HepG2 (cell line): ENCODE measurements around the gene PRKN. TPM values are rescaled to one million over a fixed set of nuclear protein-coding genes. Genes with fewer than 3 reads are reported as not detected.
A peak's percentile ranks its signal among the peaks of the same experiment; 100 is the strongest.

Source experiments
- ATAC-seq: fragments of 200-7000 bp; cut with Tn5 transposase; 3 replicates; pipeline ENCODE4 v1.9.1; 2020; ENCODE audit warnings: mild to moderate bottlenecking, moderate library complexity
- BruUV-seq: library from RNA; stranded (reverse); fragments of 400-500 nt; replicated peaks from 2 replicates; lab custom pipeline; 2021; lab: Mats Ljungman, UMichigan
- CTCF ChIA-PET: fragments of 300-600 bp; formaldehyde crosslinking; extraction: SDS; loops from one replicate; lab custom pipeline; 2021; ENCODE audit warnings: low total read pairs, inconsistent platforms, low intra/inter-chr PET ratio; lab: Yijun Ruan, JAX
- POLR2A ChIA-PET: fragments of 350-600 bp; sonication (Branson Sonifier 250); formaldehyde crosslinking; loops from one replicate; lab custom pipeline; 2020; ENCODE audit warnings: antibody characterized with exemption, inconsistent platforms; lab: Yijun Ruan, JAX
- DNase-seq: peaks from one replicate; pipeline ENCODE4 v3.0.0-alpha.2; 2015; ENCODE audit warnings: low spot score
- FAIRE-seq: peaks from 3 replicates; lab custom pipeline; 2011; peaks lifted over from hg19 to GRCh38; lab: Jason Lieb, UNC
- H2AFZ ChIP-seq: one replicate; pipeline ENCODE4 v1.6.1; 2011; ENCODE audit warnings: low read length, inconsistent platforms
- H3K27ac ChIP-seq: fragments of 300-600 bp; 3 replicates; pipeline ENCODE4 v1.8.0; 2011; ENCODE audit warnings: mixed run types, mild to moderate bottlenecking, mixed read lengths, low read length, inconsistent platforms; ENCODE audit not compliant: insufficient read depth; ENCODE audit errors: extremely low read length
- H3K27me3 ChIP-seq, 2 experiments: fragments of 200-600 bp in 1 of 2; 2 replicates in 1 of 2; 3 replicates in 1 of 2; pipeline versions ENCODE4 v1.6.0 to v1.8.0; 2011; ENCODE audit warnings: low read length in 2 of 2, mild to moderate bottlenecking in 2 of 2, moderate library complexity in 2 of 2, inconsistent platforms in 1 of 2; ENCODE audit not compliant: insufficient read depth in 2 of 2, control insufficient read depth in 1 of 2
- H3K36me3 ChIP-seq, 2 experiments: fragments of 200-600 bp in 1 of 2; replicated peaks in 1 of 2; 2 replicates in 1 of 2; 3 replicates in 1 of 2; pipeline versions ENCODE4 v1.5.1 to v1.8.0; 2011; ENCODE audit warnings: low read length in 2 of 2, inconsistent platforms in 1 of 2; ENCODE audit not compliant: insufficient read depth in 2 of 2, control insufficient read depth in 1 of 2
- H3K4me1 ChIP-seq: 2 replicates; pipeline ENCODE4 v1.5.1; 2012; ENCODE audit warnings: low read length, inconsistent platforms; ENCODE audit not compliant: insufficient read depth
- H3K4me2 ChIP-seq: 2 replicates; pipeline ENCODE4 v1.6.0; 2011; ENCODE audit warnings: low read depth, low read length, inconsistent platforms
- H3K4me3 ChIP-seq, 3 experiments: fragments of 200-600 bp in 1 of 3; sonication (generic), shearing (Covaris generic) in 1 of 3; replicated peaks in 1 of 3; 2 replicates each; pipeline ENCODE4 v1.5.1; 2011 to 2016; ENCODE audit warnings: low read length in 3 of 3, inconsistent platforms in 2 of 3, low read depth in 2 of 3, mild to moderate bottlenecking in 2 of 3, control low read depth in 1 of 3, mixed read lengths in 1 of 3; ENCODE audit not compliant: insufficient read depth in 1 of 3
- H3K79me2 ChIP-seq: one replicate; pipeline ENCODE4 v1.6.1; 2011; ENCODE audit warnings: low read length, inconsistent platforms; ENCODE audit not compliant: insufficient read depth
- H3K9ac ChIP-seq: 2 replicates; pipeline ENCODE4 v1.6.0; 2011; ENCODE audit warnings: mild to moderate bottlenecking, low read depth, low read length, inconsistent platforms; ENCODE audit not compliant: insufficient read depth
- H3K9me3 ChIP-seq: 2 replicates; pipeline ENCODE4 v1.5.1; 2012; ENCODE audit warnings: mild to moderate bottlenecking, low read length
- H4K20me1 ChIP-seq: 2 replicates; pipeline ENCODE4 v1.6.0; 2011; ENCODE audit warnings: inconsistent platforms, mild to moderate bottlenecking, low read length, moderate library complexity; ENCODE audit not compliant: insufficient read depth
- HMG20B ChIP-seq: conservative IDR thresholded peaks from 2 replicates; pipeline ENCODE4 v1.6.1; 2016; ENCODE audit warnings: missing genetic modification reagents, missing compliant biosample characterization
- HMGXB4 ChIP-seq, 2 experiments: sonication (generic) in 1 of 2; formaldehyde crosslinking in 1 of 2; IDR thresholded peaks; 2 replicates each; pipeline versions ENCODE4 v1.4.0 to v1.6.1; 2018 to 2020; ENCODE audit warnings: missing genetic modification reagents in 2 of 2, borderline replicate concordance in 1 of 2, low read depth in 1 of 2, mild to moderate bottlenecking in 1 of 2, missing biosample characterization in 1 of 2
- HNF4A ChIP-seq: sonication (generic); formaldehyde crosslinking; IDR thresholded peaks from 2 replicates; pipeline ENCODE4 v1.4.0; 2020; ENCODE audit warnings: missing genetic modification reagents
- HNF4G ChIP-seq, 2 experiments: sonication (generic) in 1 of 2; formaldehyde crosslinking in 1 of 2; IDR thresholded peaks; 2 replicates each; pipeline versions ENCODE4 v1.4.0 to v1.6.1; 2011 to 2020; ENCODE audit warnings: borderline replicate concordance in 2 of 2, low read depth in 2 of 2, mild to moderate bottlenecking in 2 of 2, low read length in 1 of 2, missing genetic modification reagents in 1 of 2, moderate library complexity in 1 of 2
- HNRNPUL1 ChIP-seq: fragments of 200-400 bp; formaldehyde crosslinking; IDR thresholded peaks from 2 replicates; pipeline ENCODE4 v1.6.1; 2017; ENCODE audit warnings: low read depth, mild to moderate bottlenecking, low read length, moderate library complexity
- LCORL ChIP-seq, 2 experiments: fragments of 450-650 bp in 1 of 2; sonication (generic) in 1 of 2; formaldehyde crosslinking in 1 of 2; IDR thresholded peaks; 2 replicates each; pipeline versions ENCODE4 v1.5.0 to v1.6.1; 2017 to 2020; ENCODE audit warnings: antibody characterized with exemption in 1 of 2, missing genetic modification reagents in 1 of 2
- MIER2 ChIP-seq: IDR thresholded peaks from 2 replicates; pipeline ENCODE4 v1.6.1; 2016; ENCODE audit warnings: missing biosample characterization, missing genetic modification reagents
- NFE2L2 ChIP-seq: fragments of 150-350 bp; IDR thresholded peaks from 2 replicates; pipeline ENCODE4 v1.6.1; 2014; ENCODE audit warnings: low read length
- NFYB ChIP-seq: sonication (generic); formaldehyde crosslinking; IDR thresholded peaks from 2 replicates; pipeline ENCODE4 v1.4.0; 2020; ENCODE audit warnings: missing genetic modification reagents
- NPAS2 ChIP-seq: sonication (generic); formaldehyde crosslinking; IDR thresholded peaks from 2 replicates; pipeline ENCODE4 v1.8.0; 2022; ENCODE audit warnings: mild to moderate bottlenecking, missing genetic modification reagents, borderline replicate concordance
- PCBP2 ChIP-seq: fragments of 200-400 bp; formaldehyde crosslinking; optimal IDR thresholded peaks from 2 replicates; pipeline ENCODE3; 2018; ENCODE audit warnings: low read length, low read depth; ENCODE audit not compliant: poor library complexity, severe bottlenecking
- POLR2A ChIP-seq, 2 experiments: IDR thresholded peaks; 2 replicates each; pipeline ENCODE4 v1.6.1; 2011; ENCODE audit warnings: low read depth in 2 of 2, low read length in 2 of 2, mild to moderate bottlenecking in 1 of 2, moderate library complexity in 1 of 2; ENCODE audit not compliant: insufficient read depth in 1 of 2
- THAP11 ChIP-seq: IDR thresholded peaks from 2 replicates; pipeline ENCODE4 v1.6.1; 2016; ENCODE audit warnings: missing biosample characterization, missing genetic modification reagents
- ZBTB2 ChIP-seq: sonication (generic); formaldehyde crosslinking; IDR thresholded peaks from 2 replicates; pipeline ENCODE4 v1.8.0; 2022; ENCODE audit warnings: low read depth, missing genetic modification reagents
- ZNF138 ChIP-seq: sonication (generic); formaldehyde crosslinking; IDR thresholded peaks from 2 replicates; pipeline ENCODE4 v1.5.0; 2020; ENCODE audit warnings: mild to moderate bottlenecking, low read depth, missing genetic modification reagents
- ZNF512B ChIP-seq: sonication (generic); formaldehyde crosslinking; IDR thresholded peaks from 2 replicates; pipeline ENCODE4 v1.5.1; 2020; ENCODE audit warnings: missing genetic modification reagents, mild to moderate bottlenecking, borderline replicate concordance
- ZNF800 ChIP-seq: sonication (generic); formaldehyde crosslinking; IDR thresholded peaks from 2 replicates; pipeline ENCODE4 v1.4.0; 2020; ENCODE audit warnings: missing genetic modification reagents
- WGBS: methylation state at CpG from one replicate; pipeline ENCODE4 v1.1.6; 2017; ENCODE audit warnings: low lambda C conversion rate; 5-methylcytosine and 5-hydroxymethylcytosine counted together
- in situ Hi-C: cut with HindIII; loops from 2 replicates; pipeline ENCODE4 v1.10.0; 2017; ENCODE audit warnings: low pct_unique_long_range_greater_than_20kb; ENCODE audit not compliant: extremely low pct_ligation_motif_present
- intact Hi-C: fragments of 100-400 bp; cut with micrococcal nuclease; formaldehyde crosslinking; loops from one replicate; pipeline ENCODE4 v1.10.0; 2022; ENCODE audit not compliant: unreplicated experiment
- polyA plus RNA-seq, 8 experiments: library from polyadenylated mRNA; depleted of rRNA in 3 of 8; stranded (reverse) in 7 of 8; unstranded in 1 of 8; fragments of >200 nt; fragmentation: Illumina TruSeq in 4 of 8; extraction: Trizol in 4 of 8; gene quantifications; 2 replicates each; pipeline versions ENCODE4 v1.2.1 to v1.2.3, GENCODE V29; 2011 to 2016; ENCODE audit warnings: low read depth in 4 of 8, missing spikeins in 1 of 8, mixed read lengths in 1 of 8; ENCODE audit not compliant: insufficient read depth in 1 of 8
- total RNA-seq, 5 experiments: library from RNA; depleted of rRNA; stranded (reverse); fragments of >200 nt; fragmentation: Illumina TruSeq; extraction: Trizol; gene quantifications; 2 replicates each; pipeline ENCODE4 v1.2.3, GENCODE V29; 2016; ENCODE audit warnings: low read depth in 1 of 5

Gene PRKN
- total and polyA plus RNA-seq, 2 of the 13 experiments (the other 11 are each of a cell fraction or from before 2014, with no cell fraction given): 0.31 to 0.44 TPM

GRCh38 chr6:162726947-162727321, 632 bp downstream of the PRKN start:
- ChIA-PET CTCF (no interaction called here), POLR2A (no interaction called here)
- FAIRE-seq (no peak), ATAC-seq (peak; percentile 38), DNase-seq (no peak)
- WGBS: 1% methylated on average over 7 of the region's 13 CpGs
- Histone ChIP-seq H3K27me3 (no peaks in the 10 kb centered on the region), H3K4me1 (peaks cover 14% of the 10 kb centered on the region), H3K9ac (peak overlapping the region; percentile 78; the same call in 1 of the 2 replicates), H3K9me3 (no peaks in the 10 kb centered on the region), H3K4me3 (peak overlapping the region; percentile 70 to 80 (median 74)), H3K79me2 (no peaks in the 10 kb centered on the region), H3K36me3 (no peaks in the 10 kb centered on the region), H3K27ac (no peak overlapping the region), H4K20me1 (no peaks in the 10 kb centered on the region), H2AFZ (peak overlapping the region; percentile 78), H3K4me2 (peak overlapping the region; percentile 75)
- BruUV-seq: no TSS peak
- intact Hi-C loops (loop anchor here (10.0 kb wide), 3 partner anchors 472 to 982 kb away; partner anchors contain the start of gene QKI), in situ Hi-C loops (loop anchor here (25.0 kb wide), 1 partner anchor 890 kb away; no protein-coding TSS in a partner anchor)
- TF ChIP-seq LCORL (IDR thresholded peaks at IDR 0.05) (no peak), LCORL (CRISPR knock-in tag; IDR thresholded peaks at IDR 0.05) (no peak), HMG20B (CRISPR knock-in tag) (no peak), POLR2A (IDR thresholded peaks at IDR 0.05; ENCODE audit: insufficient read depth in 1 of 2, low read depth in 2 of 2, low read length in 2 of 2) (no peak), ZNF138 (CRISPR knock-in tag) (no peak), NPAS2 (CRISPR knock-in tag) (no peak), NFYB (CRISPR knock-in tag) (no peak), THAP11 (CRISPR knock-in tag) (no peak), ZNF512B (no peak), ZBTB2 (CRISPR knock-in tag) (no peak), MIER2 (CRISPR knock-in tag) (no peak), ZNF800 (CRISPR knock-in tag) (no peak), NFE2L2 (no peak), HNF4A (no peak), HNF4G (IDR thresholded peaks at IDR 0.05; ENCODE audit: borderline replicate concordance, low read depth, low read length) (no peak), HNF4G (CRISPR knock-in tag; IDR thresholded peaks at IDR 0.05; ENCODE audit: borderline replicate concordance, low read depth) (no peak), PCBP2 (no peak), HMGXB4 (CRISPR knock-in tag; IDR thresholded peaks at IDR 0.05; ENCODE audit: borderline replicate concordance in 1 of 2, low read depth in 1 of 2) (no peak), HNRNPUL1 (no peak)
